Breast epithelium (tissue), 4 donors: ENCODE results near the gene RELN. TPM values are rescaled to one million over a fixed set of nuclear protein-coding genes. Genes with fewer than 3 reads are reported as not detected.

ENCODE experiments used
- DNase-seq, 2 donors: peaks; one replicate each; pipeline ENCODE4 v3.0.0-alpha.2; 2019; ENCODE audit warnings: low spot score in 2 of 2
- H3K27ac ChIP-seq, 2 donors: fragments of 200-600 bp; sonication (generic) in 1 of 2; one replicate each; pipeline ENCODE4 v1.5.1; 2016 to 2019; ENCODE audit warnings: mild to moderate bottlenecking in 1 of 2
- H3K27me3 ChIP-seq, 2 donors: fragments of 200-600 bp; sonication (generic) in 1 of 2; one replicate each; pipeline versions ENCODE4 v1.5.1 to v1.6.0; 2017 to 2019; ENCODE audit warnings: control low read depth in 1 of 2, mild to moderate bottlenecking in 1 of 2
- H3K36me3 ChIP-seq: fragments of 200-600 bp; one replicate; pipeline ENCODE4 v1.5.1; 2019
- H3K4me1 ChIP-seq, 2 donors: fragments of 200-600 bp; sonication (generic); one replicate each; pipeline ENCODE4 v1.5.1; 2016 to 2019; ENCODE audit warnings: control low read depth in 1 of 2
- H3K4me3 ChIP-seq, 3 donors: fragments of 200-600 bp; sonication (generic); 1 replicate in 2 of 3; 2 replicates in 1 of 3; pipeline ENCODE4 v1.5.1; 2016 to 2019; ENCODE audit warnings: mild to moderate bottlenecking in 3 of 3, moderate library complexity in 2 of 3
- H3K9me3 ChIP-seq, 2 donors: fragments of 200-600 bp; sonication (generic) in 1 of 2; one replicate each; pipeline ENCODE4 v1.5.1; 2016 to 2019; ENCODE audit warnings: control low read depth in 1 of 2
- POLR2A ChIP-seq: fragments of 450-650 bp; IDR thresholded peaks from one replicate; pipeline ENCODE4 v1.6.1; 2016; ENCODE audit warnings: antibody characterized with exemption, mild to moderate bottlenecking, moderate library complexity
- POLR2AphosphoS5 ChIP-seq, 3 donors: sonication (generic); formaldehyde crosslinking; IDR thresholded peaks; one replicate each; pipeline ENCODE4 v1.6.1; 2017; ENCODE audit warnings: antibody characterized with exemption in 3 of 3
- intact Hi-C: fragments of 100-400 bp; cut with DNase I; formaldehyde crosslinking; loops from one replicate; pipeline ENCODE4 v1.15.1; 2023; ENCODE audit warnings: low total_unique reads
- total RNA-seq, 3 donors: library from RNA; depleted of rRNA; stranded (reverse); fragments of >200 nt; gene quantifications; one replicate each; pipeline ENCODE4 v1.1.0, GENCODE V29; 2016
- TF ChIP-seq, protein P1 (sequence below), 3 donors: fragments of 450-650 bp; IDR thresholded peaks; one replicate each; pipeline ENCODE4 v1.5.1; 2016 to 2017; ENCODE audit warnings: antibody characterized with exemption in 3 of 3, mild to moderate bottlenecking in 3 of 3, moderate library complexity in 3 of 3

Gene RELN
- total RNA-seq, 3 donors from 2014 or later, result 3.0 to 9.8 (median 4.5) TPM

DNA sequence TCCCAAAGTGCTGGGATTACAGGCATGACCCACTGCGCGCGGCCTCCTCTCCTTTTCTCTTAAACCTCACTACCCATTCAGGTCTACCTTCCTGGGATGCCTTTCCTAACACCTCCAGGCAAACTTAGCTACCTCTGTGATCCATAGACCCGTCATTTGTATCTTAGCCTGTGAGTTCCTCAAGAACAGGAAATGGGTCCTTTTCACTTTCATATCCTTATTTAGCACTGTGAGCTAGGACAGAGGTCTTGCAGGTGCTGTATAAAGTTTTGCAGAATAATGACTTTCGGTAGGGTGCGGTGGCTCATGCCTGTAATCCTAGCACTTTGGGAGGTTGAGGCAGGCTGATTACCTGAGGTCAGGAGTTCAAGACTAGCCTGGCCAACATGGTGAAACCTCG is 215.7 kb downstream of the RELN start:
- TF ChIP-seq POLR2AphosphoS5 (IDR thresholded peaks at IDR 0.05) (no peak), POLR2A (no peak)
- TF ChIP-seq, protein P1, sequence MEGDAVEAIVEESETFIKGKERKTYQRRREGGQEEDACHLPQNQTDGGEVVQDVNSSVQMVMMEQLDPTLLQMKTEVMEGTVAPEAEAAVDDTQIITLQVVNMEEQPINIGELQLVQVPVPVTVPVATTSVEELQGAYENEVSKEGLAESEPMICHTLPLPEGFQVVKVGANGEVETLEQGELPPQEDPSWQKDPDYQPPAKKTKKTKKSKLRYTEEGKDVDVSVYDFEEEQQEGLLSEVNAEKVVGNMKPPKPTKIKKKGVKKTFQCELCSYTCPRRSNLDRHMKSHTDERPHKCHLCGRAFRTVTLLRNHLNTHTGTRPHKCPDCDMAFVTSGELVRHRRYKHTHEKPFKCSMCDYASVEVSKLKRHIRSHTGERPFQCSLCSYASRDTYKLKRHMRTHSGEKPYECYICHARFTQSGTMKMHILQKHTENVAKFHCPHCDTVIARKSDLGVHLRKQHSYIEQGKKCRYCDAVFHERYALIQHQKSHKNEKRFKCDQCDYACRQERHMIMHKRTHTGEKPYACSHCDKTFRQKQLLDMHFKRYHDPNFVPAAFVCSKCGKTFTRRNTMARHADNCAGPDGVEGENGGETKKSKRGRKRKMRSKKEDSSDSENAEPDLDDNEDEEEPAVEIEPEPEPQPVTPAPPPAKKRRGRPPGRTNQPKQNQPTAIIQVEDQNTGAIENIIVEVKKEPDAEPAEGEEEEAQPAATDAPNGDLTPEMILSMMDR (IDR thresholded peaks at IDR 0.05), result no peak
- no peak for DNase-seq
- Histone ChIP-seq H3K36me3 (no peaks in the 10 kb centered on the region), H3K27me3 (no peaks in the 10 kb centered on the region), H3K9me3 (no peaks in the 10 kb centered on the region), H3K4me1 (no peaks in the 10 kb centered on the region), H3K27ac (no peak overlapping the region), H3K4me3 (no peak overlapping the region)
- intact Hi-C loops, result no loop called here

GRCh38 chr7:103772171-103772773 is 217.2 kb downstream of the RELN start:
- H3K36me3 ChIP-seq, result no peaks in the 10 kb centered on the region
- H3K27me3 ChIP-seq, result no peaks in the 10 kb centered on the region
- no peak for DNase-seq
- no peak overlapping the region for H3K27ac ChIP-seq
- intact Hi-C loops, result no loop called here
- no peaks in the 10 kb centered on the region for H3K4me1 ChIP-seq
- no peak for TF ChIP-seq POLR2AphosphoS5 (IDR thresholded peaks at IDR 0.05)
- no peak for TF ChIP-seq POLR2A
- TF ChIP-seq, protein P1 (IDR thresholded peaks at IDR 0.05), result no peak
- no peak overlapping the region for H3K4me3 ChIP-seq
- no peaks in the 10 kb centered on the region for H3K9me3 ChIP-seq

DNA sequence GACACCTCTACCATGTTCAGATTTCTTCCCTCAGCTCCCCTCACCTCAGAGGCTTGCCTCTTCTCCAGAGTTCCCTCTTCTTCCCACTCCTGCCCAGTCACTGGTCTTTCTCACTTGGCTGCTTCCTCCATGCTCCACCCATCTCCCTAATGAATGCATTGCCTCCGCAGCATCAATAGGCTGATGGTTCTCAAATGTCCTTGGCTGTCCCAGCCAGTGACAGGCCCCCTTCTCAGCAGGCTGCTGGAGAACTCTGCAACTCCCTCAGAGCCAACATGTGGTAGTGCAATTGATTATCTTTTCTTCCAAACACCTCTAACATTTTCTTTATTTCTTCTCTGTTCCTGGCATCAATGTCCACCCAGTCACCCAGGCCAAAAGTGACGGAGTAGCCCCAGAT is 218.2 kb downstream of the RELN start:
- no peak for DNase-seq
- H3K36me3 ChIP-seq, result no peaks in the 10 kb centered on the region
- H3K4me3 ChIP-seq, result no peak overlapping the region
- no peaks in the 10 kb centered on the region for H3K9me3 ChIP-seq
- H3K4me1 ChIP-seq, result no peaks in the 10 kb centered on the region
- intact Hi-C loops, result no loop called here
- H3K27me3 ChIP-seq, result no peaks in the 10 kb centered on the region
- TF ChIP-seq, protein P1 (IDR thresholded peaks at IDR 0.05), result no peak
- TF ChIP-seq POLR2AphosphoS5 (IDR thresholded peaks at IDR 0.05) (no peak), POLR2A (no peak)
- H3K27ac ChIP-seq, result no peak overlapping the region

- DNase-seq, result no peak
- no peaks in the 10 kb centered on the region for H3K36me3 ChIP-seq
- TF ChIP-seq POLR2A (no peak), POLR2AphosphoS5 (IDR thresholded peaks at IDR 0.05) (no peak)
- TF ChIP-seq, protein P1 (IDR thresholded peaks at IDR 0.05), result no peak
- no peaks in the 10 kb centered on the region for H3K9me3 ChIP-seq
- intact Hi-C loops, result no loop called here
- H3K27me3 ChIP-seq, result no peaks in the 10 kb centered on the region
- H3K4me1 ChIP-seq, result no peaks in the 10 kb centered on the region
- no peak overlapping the region for H3K4me3 ChIP-seq
- H3K27ac ChIP-seq, result no peak overlapping the region
Observed at GRCh38 chr7:103766660-103767059, 222.8 kb downstream of the RELN start.

GRCh38 chr7:103765901-103766300 is 223.6 kb downstream of the RELN start:
- DNase-seq, result no peak
- H3K36me3 ChIP-seq, result no peaks in the 10 kb centered on the region
- H3K27me3 ChIP-seq, result no peaks in the 10 kb centered on the region
- H3K4me1 ChIP-seq, result no peaks in the 10 kb centered on the region
- intact Hi-C loops, result no loop called here
- no peak overlapping the region for H3K4me3 ChIP-seq
- no peak overlapping the region for H3K27ac ChIP-seq
- TF ChIP-seq, protein P1 (IDR thresholded peaks at IDR 0.05), result no peak
- TF ChIP-seq POLR2AphosphoS5 (IDR thresholded peaks at IDR 0.05) (no peak), POLR2A (no peak)
- H3K9me3 ChIP-seq, result no peaks in the 10 kb centered on the region
